Karpas-422 (cell line): ENCODE results near the gene KIF3A. TPM values are rescaled to one million over a fixed set of nuclear protein-coding genes. Genes with fewer than 3 reads are reported as not detected.

Experiments used
- DNase-seq: peaks from one replicate; pipeline ENCODE4 v3.0.0-alpha.2; 2015
- H2AFZ ChIP-seq: fragments of 200-600 bp; sonication (generic); 2 replicates; pipeline ENCODE4 v1.6.1; 2014; ENCODE audit warnings: antibody characterized with exemption, low read length, mixed read lengths
- H3K27ac ChIP-seq: fragments of 200-600 bp; sonication (generic); 2 replicates; pipeline ENCODE4 v1.5.1; 2014; ENCODE audit warnings: mild to moderate bottlenecking, low read length, moderate library complexity
- H3K27me3 ChIP-seq: fragments of 200-600 bp; sonication (generic); 2 replicates; pipeline ENCODE4 v1.6.1; 2014; ENCODE audit warnings: low read length, mixed read lengths
- H3K36me3 ChIP-seq: fragments of 200-600 bp; sonication (generic); 2 replicates; pipeline ENCODE4 v1.6.1; 2014; ENCODE audit warnings: low read length, mixed read lengths; ENCODE audit not compliant: insufficient read depth
- H3K4me1 ChIP-seq: fragments of 200-600 bp; sonication (generic); 2 replicates; pipeline ENCODE4 v1.6.1; 2014; ENCODE audit warnings: mild to moderate bottlenecking, low read length, mixed read lengths
- H3K4me2 ChIP-seq: fragments of 200-600 bp; sonication (generic); 2 replicates; pipeline ENCODE4 v1.6.1; 2014; ENCODE audit warnings: low read length, low read depth, mild to moderate bottlenecking; ENCODE audit not compliant: poor library complexity, severe bottlenecking
- H3K4me3 ChIP-seq: fragments of 200-600 bp; sonication (generic); 2 replicates; pipeline ENCODE4 v1.5.1; 2014; ENCODE audit warnings: mild to moderate bottlenecking, antibody characterized with exemption, low read length, mixed read lengths
- H3K79me2 ChIP-seq: fragments of 200-600 bp; sonication (generic); 2 replicates; pipeline ENCODE4 v1.6.1; 2014; ENCODE audit warnings: mild to moderate bottlenecking, low read length, mixed read lengths
- H3K9ac ChIP-seq: fragments of 200-600 bp; sonication (generic); 2 replicates; pipeline ENCODE4 v1.6.0; 2014; ENCODE audit warnings: low read length
- H3K9me2 ChIP-seq: fragments of 200-600 bp; sonication (generic), shearing (Covaris generic); replicated peaks from 2 replicates; pipeline ENCODE4 v1.6.0; 2014; ENCODE audit warnings: mild to moderate bottlenecking, low read length, moderate library complexity; ENCODE audit not compliant: insufficient read depth
- H3K9me3 ChIP-seq: fragments of 300-700, 200-600 bp; sonication (generic); 2 replicates; pipeline ENCODE4 v1.6.1; 2014; ENCODE audit warnings: low read length, mixed read lengths
- H4K20me1 ChIP-seq: fragments of 200-600 bp; sonication (generic); 2 replicates; pipeline ENCODE4 v1.6.1; 2014; ENCODE audit warnings: mild to moderate bottlenecking, antibody characterized with exemption, low read length, low read depth; ENCODE audit not compliant: insufficient read depth
- total RNA-seq: library from RNA; depleted of rRNA; stranded (reverse); fragments of >200 nt; shearing (Covaris generic); gene quantifications from 2 replicates; pipeline ENCODE4 v1.2.3, GENCODE V29; 2014; ENCODE audit warnings: low replicate concordance

KIF3A gene
- total RNA-seq, 1 experiment from 2014 or later, result 23.1 TPM

GRCh38 chr5:132766806-132767055, 29.4 kb upstream of the KIF3A start:
- no peaks in the 10 kb centered on the region for H4K20me1 ChIP-seq
- H3K9me3 ChIP-seq, result no peaks in the 10 kb centered on the region
- H3K4me3 ChIP-seq, result no peak overlapping the region
- H3K27me3 ChIP-seq, result no peaks in the 10 kb centered on the region
- H3K9ac ChIP-seq, result no peak overlapping the region
- no peaks in the 10 kb centered on the region for H3K9me2 ChIP-seq
- H2AFZ ChIP-seq, result no peak overlapping the region
- no peaks in the 10 kb centered on the region for H3K79me2 ChIP-seq
- DNase-seq, result no peak
- no peak overlapping the region for H3K4me2 ChIP-seq
- H3K4me1 ChIP-seq, result no peaks in the 10 kb centered on the region
- no peak overlapping the region for H3K27ac ChIP-seq
- no peaks in the 10 kb centered on the region for H3K36me3 ChIP-seq

- Histone ChIP-seq H3K27ac (no peak overlapping the region), H3K9me2 (no peaks in the 10 kb centered on the region), H3K9me3 (no peaks in the 10 kb centered on the region), H3K4me1 (no peaks in the 10 kb centered on the region), H3K4me2 (no peak overlapping the region), H2AFZ (no peak overlapping the region), H3K9ac (no peak overlapping the region), H3K36me3 (no peaks in the 10 kb centered on the region), H3K27me3 (no peaks in the 10 kb centered on the region), H3K4me3 (no peak overlapping the region), H3K79me2 (no peaks in the 10 kb centered on the region), H4K20me1 (no peaks in the 10 kb centered on the region)
- no peak for DNase-seq
Observed at GRCh38 chr5:132766020-132766805, 28.9 kb upstream of the KIF3A start.

DNA sequence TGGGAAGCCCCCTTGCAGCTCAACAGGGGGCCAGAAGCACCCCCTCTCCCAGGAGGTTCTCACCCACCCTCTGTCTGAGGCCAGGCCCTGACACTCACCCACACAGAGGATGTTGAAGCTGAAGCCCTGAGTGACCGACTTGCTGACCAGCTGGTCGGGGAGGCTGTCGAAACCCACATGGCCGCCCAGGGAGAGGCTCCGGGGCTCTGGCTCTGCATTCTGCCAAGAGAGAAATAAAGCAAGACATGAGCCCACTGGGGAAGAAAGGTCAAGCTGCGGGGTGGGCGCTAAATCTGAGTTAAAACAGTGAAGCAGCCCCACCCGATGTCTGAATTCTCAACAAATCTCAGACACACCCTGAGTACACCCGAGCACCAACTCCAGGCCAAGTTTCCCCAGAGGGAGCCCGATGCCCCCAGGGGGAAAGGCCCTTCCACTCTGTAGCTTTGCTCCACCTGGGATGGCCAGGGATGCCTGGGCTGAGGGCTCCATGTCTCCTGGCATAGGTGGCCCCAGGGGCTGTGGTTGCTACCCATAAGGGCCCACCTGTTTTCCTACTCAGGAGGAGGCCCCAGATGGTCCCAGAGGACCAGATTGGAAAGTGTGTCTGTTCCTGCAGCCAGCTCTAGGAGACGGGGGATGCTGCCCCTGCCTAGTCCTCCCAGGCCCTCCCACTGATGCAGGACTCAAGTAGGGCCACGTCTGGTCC, 28.1 kb upstream of the KIF3A start:
- H3K79me2 ChIP-seq, result no peaks in the 10 kb centered on the region
- H3K4me2 ChIP-seq, result no peak overlapping the region
- H3K4me1 ChIP-seq, result no peaks in the 10 kb centered on the region
- no peaks in the 10 kb centered on the region for H3K9me3 ChIP-seq
- DNase-seq, result no peak
- no peak overlapping the region for H2AFZ ChIP-seq
- no peaks in the 10 kb centered on the region for H4K20me1 ChIP-seq
- H3K27me3 ChIP-seq, result no peaks in the 10 kb centered on the region
- no peak overlapping the region for H3K4me3 ChIP-seq
- no peak overlapping the region for H3K9ac ChIP-seq
- H3K36me3 ChIP-seq, result no peaks in the 10 kb centered on the region
- H3K27ac ChIP-seq, result no peak overlapping the region
- H3K9me2 ChIP-seq, result no peaks in the 10 kb centered on the region

- Histone ChIP-seq H4K20me1 (no peaks in the 10 kb centered on the region), H3K4me1 (no peaks in the 10 kb centered on the region), H3K79me2 (no peaks in the 10 kb centered on the region), H3K27ac (no peak overlapping the region), H3K9me2 (no peaks in the 10 kb centered on the region), H3K27me3 (no peaks in the 10 kb centered on the region), H3K36me3 (no peaks in the 10 kb centered on the region), H3K9ac (no peak overlapping the region), H3K9me3 (no peaks in the 10 kb centered on the region), H3K4me2 (no peak overlapping the region), H2AFZ (no peak overlapping the region), H3K4me3 (no peak overlapping the region)
- DNase-seq, result no peak
Observed at GRCh38 chr5:132764671-132765238, 27.4 kb upstream of the KIF3A start.

GRCh38 chr5:132764051-132764450, 26.7 kb upstream of the KIF3A start:
- Histone ChIP-seq H2AFZ (no peak overlapping the region), H3K27ac (no peak overlapping the region), H3K4me1 (no peaks in the 10 kb centered on the region), H3K9me2 (no peaks in the 10 kb centered on the region), H4K20me1 (no peaks in the 10 kb centered on the region), H3K79me2 (no peaks in the 10 kb centered on the region), H3K27me3 (no peaks in the 10 kb centered on the region), H3K4me3 (no peak overlapping the region), H3K4me2 (no peak overlapping the region), H3K36me3 (no peaks in the 10 kb centered on the region), H3K9ac (no peak overlapping the region), H3K9me3 (no peaks in the 10 kb centered on the region)
- DNase-seq, result no peak

DNA sequence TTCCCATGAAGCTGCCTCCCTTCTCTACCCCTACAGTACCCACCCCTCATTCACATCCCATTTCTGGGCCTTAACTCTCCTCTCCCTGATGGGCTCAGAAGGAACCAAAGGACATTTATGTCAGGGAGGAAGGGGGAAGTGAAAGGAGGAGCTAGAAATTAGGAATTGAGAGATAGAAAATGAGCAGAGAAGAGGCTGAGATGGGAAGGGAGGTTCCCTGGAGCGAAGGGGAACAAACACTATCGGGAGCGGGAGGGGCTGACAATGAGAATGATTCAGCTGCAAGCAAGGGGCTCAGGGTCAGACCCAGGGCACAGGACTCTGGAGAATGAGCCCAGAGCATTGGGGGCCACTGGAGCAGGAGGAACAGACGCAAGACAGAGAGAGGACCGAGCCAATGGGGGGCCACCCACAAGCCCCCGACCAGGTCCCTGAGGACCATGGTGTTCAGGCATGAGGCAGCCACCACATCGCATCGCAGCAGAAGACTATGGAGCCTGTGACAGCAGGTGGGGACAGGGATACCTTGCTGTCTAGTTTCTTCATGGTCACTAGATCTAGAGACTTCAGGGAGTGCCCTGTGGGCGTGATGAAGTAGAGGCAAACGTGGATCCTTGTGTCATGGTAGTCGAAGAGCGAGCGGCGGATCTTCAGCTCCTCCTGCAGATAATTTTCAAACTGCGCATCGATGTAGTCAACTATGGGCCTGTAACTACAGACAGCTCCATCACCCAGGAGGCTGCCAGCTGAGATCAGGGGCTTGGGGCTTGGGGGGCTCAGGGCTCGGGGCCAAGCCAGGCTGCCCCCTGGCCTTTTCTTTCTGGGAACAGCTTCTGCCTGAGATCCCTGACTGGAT, 26.1 kb upstream of the KIF3A start:
- no peaks in the 10 kb centered on the region for H4K20me1 ChIP-seq
- no peaks in the 10 kb centered on the region for H3K9me2 ChIP-seq
- no peak overlapping the region for H3K4me3 ChIP-seq
- H3K4me2 ChIP-seq, result no peak overlapping the region
- H3K27me3 ChIP-seq, result no peaks in the 10 kb centered on the region
- no peak for DNase-seq
- no peaks in the 10 kb centered on the region for H3K9me3 ChIP-seq
- no peaks in the 10 kb centered on the region for H3K36me3 ChIP-seq
- H3K9ac ChIP-seq, result no peak overlapping the region
- H3K4me1 ChIP-seq, result no peaks in the 10 kb centered on the region
- no peak overlapping the region for H3K27ac ChIP-seq
- H2AFZ ChIP-seq, result no peak overlapping the region
- H3K79me2 ChIP-seq, result no peaks in the 10 kb centered on the region

- no peak overlapping the region for H3K4me2 ChIP-seq
- no peak overlapping the region for H3K27ac ChIP-seq
- no peaks in the 10 kb centered on the region for H3K27me3 ChIP-seq
- no peak overlapping the region for H2AFZ ChIP-seq
- DNase-seq, result no peak
- no peaks in the 10 kb centered on the region for H3K9me2 ChIP-seq
- no peak overlapping the region for H3K4me3 ChIP-seq
- no peak overlapping the region for H3K9ac ChIP-seq
- H3K79me2 ChIP-seq, result no peaks in the 10 kb centered on the region
- H3K4me1 ChIP-seq, result no peaks in the 10 kb centered on the region
- H4K20me1 ChIP-seq, result no peaks in the 10 kb centered on the region
- no peaks in the 10 kb centered on the region for H3K36me3 ChIP-seq
- no peaks in the 10 kb centered on the region for H3K9me3 ChIP-seq
Observed at GRCh38 chr5:132762246-132763000, 25.1 kb upstream of the KIF3A start.
